Dedifferentiated amniotic fluid mesenchymal stem cell (primary cell): ENCODE results near the gene POU3F2.
A peak's percentile ranks its signal among the peaks of the same experiment; 100 is the strongest.

Experiments used
- DNase-seq: peaks from one replicate; pipeline ENCODE4 v3.0.0-alpha.2; 2016; ENCODE audit errors: extremely low spot score

The POU3F2 gene

GRCh38 chr6:98831057-98831958 is 3.1 kb upstream of the POU3F2 start:
- no peak for DNase-seq

- DNase-seq: no peak
These were observed 2.5 kb upstream of the POU3F2 start for GRCh38 chr6:98831959-98832283.

- DNase-seq: peak; percentile 36
These were observed 1.9 kb upstream of the POU3F2 start for GRCh38 chr6:98832284-98833056.

- no peak for DNase-seq
These were observed 1.4 kb upstream of the POU3F2 start for GRCh38 chr6:98833057-98833306.

- no peak for DNase-seq
These were observed 891 bp upstream of the POU3F2 start for GRCh38 chr6:98833307-98834059.

- DNase-seq: no peak
These were observed 1.0 kb downstream of the POU3F2 start for GRCh38 chr6:98835149-98836024.

GRCh38 chr6:98836025-98836961 is 1.9 kb downstream of the POU3F2 start:
- DNase-seq: no peak

GRCh38 chr6:98836962-98837944 is 2.9 kb downstream of the POU3F2 start:
- DNase-seq: no peak

GRCh38 chr6:98838032-98838431 is 3.7 kb downstream of the POU3F2 start:
- DNase-seq: no peak

- no peak for DNase-seq
These were observed 4.6 kb downstream of the POU3F2 start for GRCh38 chr6:98838975-98839374.

GRCh38 chr6:98839781-98840361 is 5.5 kb downstream of the POU3F2 start:
- DNase-seq: no peak

GRCh38 chr6:98840385-98840784 is 6.0 kb downstream of the POU3F2 start:
- DNase-seq: no peak

- no peak for DNase-seq
These were observed 6.7 kb downstream of the POU3F2 start for GRCh38 chr6:98840996-98841513.

- DNase-seq: no peak
These were observed 7.4 kb downstream of the POU3F2 start for GRCh38 chr6:98841621-98842341.

- DNase-seq: no peak
These were observed 8.2 kb downstream of the POU3F2 start for GRCh38 chr6:98842342-98843180.

- no peak for DNase-seq
These were observed 9.2 kb downstream of the POU3F2 start for GRCh38 chr6:98843271-98844243.
